ENCODE results near the gene SLC27A2.

- TF ChIP-seq SIN3A (IDR thresholded peaks at IDR 0.05; ENCODE audit: borderline replicate concordance, insufficient read depth, low read length) (no peak), REST (IDR thresholded peaks at IDR 0.05; ENCODE audit: insufficient read depth in 1 of 2, low read depth in 2 of 2, low read length in 2 of 2) (no peak), POLR2AphosphoS5 (IDR thresholded peaks at IDR 0.05; ENCODE audit: low read depth, low read length) (no peak), TAF1 (IDR thresholded peaks at IDR 0.05; ENCODE audit: borderline replicate concordance, insufficient read depth, low read length) (no peak), FOXP2 (optimal IDR thresholded peaks at IDR 0.05; ENCODE audit: borderline replicate concordance, extremely low read depth, extremely low read length, insufficient read depth) (no peak)
These were observed 83.6 kb downstream of the SLC27A2 start, which contains the start of gene HDC for GRCh38 chr15:50265620-50266019.
